HG02981 (cell line): ENCODE results near the gene CFAP74.

Experiments
- ATAC-seq: cut with Tn5 transposase; IDR thresholded peaks from one replicate; pipeline ENCODE4 v1.9.1; 2021; ENCODE audit warnings: mild to moderate bottlenecking, moderate library complexity; ENCODE audit not compliant: unreplicated experiment

CFAP74 gene

GRCh38 chr1:1969953-1970716, 33.5 kb downstream of the CFAP74 start:
- no peak for ATAC-seq

- ATAC-seq, result no peak
These were observed 34.1 kb downstream of the CFAP74 start for GRCh38 chr1:1969505-1969900.

GRCh38 chr1:1968767-1969504, 34.6 kb downstream of the CFAP74 start:
- ATAC-seq, result no peak

GRCh38 chr1:1967879-1968278, 35.7 kb downstream of the CFAP74 start:
- no peak for ATAC-seq

GRCh38 chr1:1967151-1967550, 36.4 kb downstream of the CFAP74 start:
- no peak for ATAC-seq

- ATAC-seq, result no peak
These were observed 37.4 kb downstream of the CFAP74 start for GRCh38 chr1:1966071-1966740.

GRCh38 chr1:1965546-1965945, 38.0 kb downstream of the CFAP74 start:
- no peak for ATAC-seq

- no peak for ATAC-seq
These were observed 38.8 kb downstream of the CFAP74 start for GRCh38 chr1:1964811-1965210.

GRCh38 chr1:1963570-1963969, 40.0 kb downstream of the CFAP74 start:
- ATAC-seq, result no peak

- no peak for ATAC-seq
These were observed 40.8 kb downstream of the CFAP74 start for GRCh38 chr1:1962752-1963151.

- no peak for ATAC-seq
These were observed 42.9 kb downstream of the CFAP74 start for GRCh38 chr1:1960480-1961196.

GRCh38 chr1:1959840-1960479, 43.6 kb downstream of the CFAP74 start:
- no peak for ATAC-seq

- no peak for ATAC-seq
These were observed 44.1 kb downstream of the CFAP74 start for GRCh38 chr1:1959459-1959839.

- no peak for ATAC-seq
These were observed 45.5 kb downstream of the CFAP74 start for GRCh38 chr1:1958071-1958541.

- no peak for ATAC-seq
These were observed 46.0 kb downstream of the CFAP74 start for GRCh38 chr1:1957533-1957961.

GRCh38 chr1:1956586-1957532, 46.7 kb downstream of the CFAP74 start:
- no peak for ATAC-seq

GRCh38 chr1:1956101-1956500, 47.5 kb downstream of the CFAP74 start:
- ATAC-seq, result no peak

GRCh38 chr1:1955621-1956094, 47.9 kb downstream of the CFAP74 start:
- no peak for ATAC-seq

GRCh38 chr1:1954831-1955441, 48.6 kb downstream of the CFAP74 start:
- no peak for ATAC-seq
